Activated naive CD4-positive, alpha-beta T cell treated with anti-CD3 and anti-CD28 coated beads, Interleukin-2, amount 50 U/mL, for 24 hours (primary cell): ENCODE results near the gene PPP1R16B.
"Not testable (repeated sequence)": the region's sequence is repeated elsewhere in the genome, so short reads cannot be mapped to it uniquely, and the experiment has no call there.

Experiments used
- H3K27ac Mint-ChIP-seq: one replicate; pipeline ENCODE4 v1.8.0; 2021; ENCODE audit warnings: mild to moderate bottlenecking, mixed read lengths
- H3K27me3 Mint-ChIP-seq: one replicate; pipeline ENCODE4 v1.8.0; 2021; ENCODE audit warnings: mixed read lengths
- H3K36me3 Mint-ChIP-seq: one replicate; pipeline ENCODE4 v1.8.0; 2021; ENCODE audit warnings: mixed read lengths
- H3K4me1 Mint-ChIP-seq: one replicate; pipeline ENCODE4 v1.8.0; 2021; ENCODE audit warnings: mixed read lengths
- H3K4me3 Mint-ChIP-seq: one replicate; pipeline ENCODE4 v1.8.0; 2021; ENCODE audit warnings: mild to moderate bottlenecking, mixed read lengths
- H3K9me3 Mint-ChIP-seq: one replicate; pipeline ENCODE4 v1.8.0; 2021; ENCODE audit warnings: mixed read lengths

PPP1R16B gene

GRCh38 chr20:38953630-38954340, 148.3 kb downstream of the PPP1R16B start:
- H3K27me3 Mint-ChIP-seq, result no peaks in the 10 kb centered on the region
- H3K27ac Mint-ChIP-seq, result no peak overlapping the region
- no peaks in the 10 kb centered on the region for H3K4me1 Mint-ChIP-seq
- no peaks in the 10 kb centered on the region for H3K9me3 Mint-ChIP-seq
- H3K36me3 Mint-ChIP-seq, result no peaks in the 10 kb centered on the region
- H3K4me3 Mint-ChIP-seq, result no peak overlapping the region

GRCh38 chr20:38957235-38957876, 151.9 kb downstream of the PPP1R16B start:
- H3K27ac Mint-ChIP-seq, result no peak overlapping the region
- no peak overlapping the region for H3K4me3 Mint-ChIP-seq
- H3K9me3 Mint-ChIP-seq, result no peaks in the 10 kb centered on the region
- H3K27me3 Mint-ChIP-seq, result no peaks in the 10 kb centered on the region
- no peaks in the 10 kb centered on the region for H3K36me3 Mint-ChIP-seq
- H3K4me1 Mint-ChIP-seq, result peaks cover 10% of the 10 kb centered on the region

- Mint-ChIP-seq H3K4me3 (no peak overlapping the region), H3K27me3 (no peaks in the 10 kb centered on the region), H3K9me3 (no peaks in the 10 kb centered on the region), H3K36me3 (no peaks in the 10 kb centered on the region), H3K27ac (no peak overlapping the region), H3K4me1 (peaks cover 15% of the 10 kb centered on the region)
These were observed 152.5 kb downstream of the PPP1R16B start for GRCh38 chr20:38957915-38958485.

GRCh38 chr20:38960187-38960687, 154.7 kb downstream of the PPP1R16B start:
- not testable (repeated sequence) for H3K27ac Mint-ChIP-seq, H3K27me3 Mint-ChIP-seq, H3K4me3 Mint-ChIP-seq, H3K36me3 Mint-ChIP-seq, H3K9me3 Mint-ChIP-seq
- H3K4me1 Mint-ChIP-seq, result peaks cover 32% of the 10 kb centered on the region

GRCh38 chr20:38961530-38962043, 156.1 kb downstream of the PPP1R16B start:
- Mint-ChIP-seq H3K27ac (peak overlapping the region; percentile 98), H3K4me3 (peak overlapping the region; percentile 97), H3K36me3 (peaks cover 3% of the 10 kb centered on the region), H3K4me1 (peaks cover 45% of the 10 kb centered on the region), H3K27me3 (no peaks in the 10 kb centered on the region), H3K9me3 (no peaks in the 10 kb centered on the region)

- Mint-ChIP-seq H3K4me3 (peak within 1 kb of the TSS; percentile 97), H3K36me3 (peaks cover 3% of the 10 kb centered on the region), H3K27ac (peak within 1 kb of the TSS; percentile 98), H3K27me3 (no peaks in the 10 kb centered on the region), H3K9me3 (no peaks in the 10 kb centered on the region), H3K4me1 (peaks cover 50% of the 10 kb centered on the region)
These were observed 156.8 kb downstream of the PPP1R16B start, which contains the start of gene DHX35 for GRCh38 chr20:38962044-38962927. Gene DHX35, plus strand, starts transcription at chr20:38962344. Its CDS starts 24 bp downstream, at chr20:38962368.

GRCh38 chr20:38962928-38963401, 157.5 kb downstream of the PPP1R16B start:
- H3K4me3 Mint-ChIP-seq, result peak overlapping the region; percentile 97
- H3K27ac Mint-ChIP-seq, result peak overlapping the region; percentile 96
- H3K36me3 Mint-ChIP-seq, result peaks cover 3% of the 10 kb centered on the region
- peaks cover 53% of the 10 kb centered on the region for H3K4me1 Mint-ChIP-seq
- H3K27me3 Mint-ChIP-seq, result no peaks in the 10 kb centered on the region
- no peaks in the 10 kb centered on the region for H3K9me3 Mint-ChIP-seq

GRCh38 chr20:38963745-38964144, 158.2 kb downstream of the PPP1R16B start:
- Mint-ChIP-seq H3K4me3 (no peak overlapping the region), H3K27ac (no peak overlapping the region), H3K4me1 (peaks cover 53% of the 10 kb centered on the region), H3K36me3 (peaks cover 3% of the 10 kb centered on the region), H3K27me3 (no peaks in the 10 kb centered on the region), H3K9me3 (no peaks in the 10 kb centered on the region)

GRCh38 chr20:38965264-38965663, 159.8 kb downstream of the PPP1R16B start:
- Mint-ChIP-seq H3K36me3 (peaks cover 8% of the 10 kb centered on the region), H3K27me3 (no peaks in the 10 kb centered on the region), H3K27ac (no peak overlapping the region), H3K4me1 (peaks cover 54% of the 10 kb centered on the region), H3K4me3 (no peak overlapping the region), H3K9me3 (no peaks in the 10 kb centered on the region)

- Mint-ChIP-seq H3K36me3 (peaks cover 19% of the 10 kb centered on the region), H3K4me1 (peaks cover 52% of the 10 kb centered on the region), H3K27me3 (no peaks in the 10 kb centered on the region)
These were observed 162.6 kb downstream of the PPP1R16B start for GRCh38 chr20:38968090-38968489.

GRCh38 chr20:38969708-38970107, 164.2 kb downstream of the PPP1R16B start:
- no peak overlapping the region for H3K4me3 Mint-ChIP-seq
- H3K9me3 Mint-ChIP-seq, result no peaks in the 10 kb centered on the region
- H3K27ac Mint-ChIP-seq, result no peak overlapping the region
- H3K36me3 Mint-ChIP-seq, result peaks cover 25% of the 10 kb centered on the region
- no peaks in the 10 kb centered on the region for H3K27me3 Mint-ChIP-seq
- peaks cover 45% of the 10 kb centered on the region for H3K4me1 Mint-ChIP-seq

More at GRCh38 chr20:38968090-38968489, 162.6 kb downstream of the PPP1R16B start:
- Mint-ChIP-seq H3K27ac (no peak overlapping the region), H3K9me3 (no peaks in the 10 kb centered on the region), H3K4me3 (no peak overlapping the region)

GRCh38 chr20:38970302-38970701, 164.8 kb downstream of the PPP1R16B start:
- H3K36me3 Mint-ChIP-seq, result peaks cover 25% of the 10 kb centered on the region
- H3K4me3 Mint-ChIP-seq, result no peak overlapping the region
- H3K4me1 Mint-ChIP-seq, result peaks cover 40% of the 10 kb centered on the region
- no peaks in the 10 kb centered on the region for H3K9me3 Mint-ChIP-seq
- H3K27me3 Mint-ChIP-seq, result no peaks in the 10 kb centered on the region
- no peak overlapping the region for H3K27ac Mint-ChIP-seq
